HCT116 (cell line): ENCODE results near the gene EIF2S3B. TPM values are rescaled to one million over a fixed set of nuclear protein-coding genes. Genes with fewer than 3 reads are reported as not detected.

Experiments used
- ATAC-seq: fragments of 200-7000 bp; cut with Tn5 transposase; 2 replicates; pipeline ENCODE4 v1.9.1; 2020; ENCODE audit warnings: mild to moderate bottlenecking, moderate library complexity
- BruUV-seq: library from RNA; stranded (reverse); fragments of 400-500 nt; replicated peaks from 2 replicates; lab custom pipeline; 2021; lab: Mats Ljungman, UMichigan
- CTCF ChIA-PET: fragments of 300-600 bp; sonication (Branson Sonifier 250); formaldehyde crosslinking; loops from one replicate; lab custom pipeline; 2021; ENCODE audit warnings: antibody characterized with exemption; lab: Charles Lee
- POLR2A ChIA-PET: fragments of 300-600, 350-600 bp; sonication (Branson Sonifier 250); formaldehyde crosslinking; loops from one replicate; lab custom pipeline; 2021; ENCODE audit warnings: antibody characterized with exemption; lab: Charles Lee
- RAD21 ChIA-PET, 2 experiments: fragments of 300-600 bp; sonication (Branson Sonifier 250); formaldehyde crosslinking; loops; one replicate each; lab custom pipeline; 2023; ENCODE audit warnings: low total read pairs in 2 of 2; ENCODE audit not compliant: uncharacterized antibody in 2 of 2, unreplicated experiment in 2 of 2, low non-redundant PET in 1 of 2; lab: Charles Lee
- DNase-seq: peaks from one replicate; pipeline ENCODE4 v3.0.0-alpha.2; 2010; ENCODE audit warnings: low read depth, low spot score
- H2AFZ ChIP-seq: fragments of 200-600 bp; shearing (Covaris generic), sonication (generic); 2 replicates; pipeline ENCODE4 v1.6.1; 2017; ENCODE audit warnings: low read depth, mixed run types, mixed read lengths, antibody characterized with exemption, low read length; ENCODE audit not compliant: poor library complexity, severe bottlenecking
- H3K27ac ChIP-seq: 2 replicates; pipeline ENCODE4 v1.5.1; 2012; ENCODE audit warnings: low read depth, low read length
- H3K27me3 ChIP-seq: fragments of 200-600 bp; sonication (generic); 2 replicates; pipeline ENCODE4 v1.6.1; 2016; ENCODE audit warnings: mixed run types, low read length, mixed read lengths; ENCODE audit not compliant: insufficient read depth
- H3K36me3 ChIP-seq, 2 experiments: fragments of 200-500 bp in 1 of 2; fragments of 200-600 bp in 1 of 2; sonication (Bioruptor generic) in 1 of 2; sonication (generic) in 1 of 2; 2 replicates each; pipeline versions ENCODE4 v1.5.1 to v1.6.1; 2014 to 2016; ENCODE audit warnings: low read length in 2 of 2, inconsistent platforms in 1 of 2, mixed read lengths in 1 of 2, mixed run types in 1 of 2; ENCODE audit not compliant: insufficient read depth in 2 of 2, control insufficient read depth in 1 of 2
- H3K4me1 ChIP-seq, 2 experiments: fragments of 200-600 bp in 1 of 2; sonication (generic) in 1 of 2; 2 replicates each; pipeline versions ENCODE4 v1.5.1 to v1.6.1; 2012 to 2017; ENCODE audit warnings: low read length in 2 of 2, inconsistent platforms in 1 of 2, mild to moderate bottlenecking in 1 of 2, mixed read lengths in 1 of 2, mixed run types in 1 of 2, moderate library complexity in 1 of 2; ENCODE audit not compliant: insufficient read depth in 2 of 2, control insufficient read depth in 1 of 2
- H3K4me2 ChIP-seq: fragments of 200-600 bp; sonication (generic); 2 replicates; pipeline ENCODE4 v1.6.1; 2017; ENCODE audit warnings: mixed run types, low read length, mixed read lengths
- H3K4me3 ChIP-seq, 2 experiments: fragments of 200-600 bp in 1 of 2; sonication (generic) in 1 of 2; replicated peaks in 1 of 2; 2 replicates each; pipeline ENCODE4 v1.5.1; 2011 to 2016; ENCODE audit warnings: low read length in 2 of 2, control low read depth in 1 of 2, low read depth in 1 of 2, mild to moderate bottlenecking in 1 of 2, mixed read lengths in 1 of 2, mixed run types in 1 of 2
- H3K79me2 ChIP-seq: fragments of 200-600 bp; sonication (generic); 2 replicates; pipeline ENCODE4 v1.6.1; 2017; ENCODE audit warnings: mild to moderate bottlenecking, mixed run types, low read length, moderate library complexity, mixed read lengths; ENCODE audit not compliant: insufficient read depth
- H3K9ac ChIP-seq: fragments of 200-600 bp; sonication (generic); 2 replicates; pipeline ENCODE4 v1.6.1; 2016; ENCODE audit warnings: low read length, mixed read lengths
- H3K9me2 ChIP-seq: fragments of 200-600 bp; sonication (generic), shearing (Covaris generic); 2 replicates; pipeline ENCODE4 v1.6.1; 2017; ENCODE audit warnings: mixed run types, mild to moderate bottlenecking, moderate library complexity; ENCODE audit not compliant: insufficient read depth
- H3K9me3 ChIP-seq, 2 experiments: fragments of 200-500 bp in 1 of 2; fragments of 200-600 bp in 1 of 2; sonication (Bioruptor generic) in 1 of 2; sonication (generic) in 1 of 2; 2 replicates each; pipeline ENCODE4 v1.6.1; 2014 to 2017; ENCODE audit warnings: low read length in 2 of 2, mixed read lengths in 2 of 2, inconsistent platforms in 1 of 2, low read depth in 1 of 2, mild to moderate bottlenecking in 1 of 2, mixed run types in 1 of 2, moderate library complexity in 1 of 2; ENCODE audit not compliant: control insufficient read depth in 1 of 2, insufficient read depth in 1 of 2
- H4K20me1 ChIP-seq: fragments of 200-600 bp; sonication (generic), shearing (Covaris generic); 2 replicates; pipeline ENCODE4 v1.6.1; 2017; ENCODE audit warnings: mixed run types, mild to moderate bottlenecking, moderate library complexity; ENCODE audit not compliant: insufficient read depth
- EGR1 ChIP-seq: IDR thresholded peaks from 2 replicates; pipeline ENCODE4 v1.6.1; 2012; ENCODE audit warnings: low read depth
- POLR2A ChIP-seq: IDR thresholded peaks from 2 replicates; pipeline ENCODE4 v1.7.0; 2011; ENCODE audit warnings: borderline replicate concordance; ENCODE audit not compliant: insufficient read depth, insufficient read length; ENCODE audit errors: extremely low read depth
- RAD21 ChIP-seq: IDR thresholded peaks from 2 replicates; pipeline ENCODE4 v1.6.1; 2012; ENCODE audit warnings: low read depth, mild to moderate bottlenecking
- SIN3A ChIP-seq: IDR thresholded peaks from 2 replicates; pipeline ENCODE4 v1.6.1; 2012; ENCODE audit warnings: low read depth
- SRF ChIP-seq: IDR thresholded peaks from 2 replicates; pipeline ENCODE4 v1.6.1; 2012; ENCODE audit warnings: low read depth
- YY1 ChIP-seq: IDR thresholded peaks from 2 replicates; pipeline ENCODE4 v1.6.1; 2011; ENCODE audit warnings: low read length, low read depth, moderate library complexity, mild to moderate bottlenecking; ENCODE audit not compliant: insufficient replicate concordance; ENCODE audit errors: extremely low read depth
- ZFX ChIP-seq: fragments of 450-650 bp; IDR thresholded peaks from 2 replicates; pipeline ENCODE4 v1.6.1; 2017
- ZNF274 ChIP-seq: fragments of 200-500 bp; sonication (Bioruptor generic); IDR thresholded peaks from 2 replicates; pipeline ENCODE4 v1.6.1; 2014; ENCODE audit warnings: mild to moderate bottlenecking, low read depth, low read length, inconsistent platforms
- intact Hi-C: fragments of 100-400 bp; cut with micrococcal nuclease; formaldehyde crosslinking; loops from 2 replicates; pipeline ENCODE4 v1.10.0; 2022
- total RNA-seq: library from RNA; stranded (reverse); gene quantifications from one replicate; pipeline ENCODE4 v1.2.1, GENCODE V29; 2021; ENCODE audit not compliant: unreplicated experiment
- TF ChIP-seq, protein P1 (sequence below): IDR thresholded peaks from 2 replicates; pipeline ENCODE4 v1.6.1; 2012
- TF ChIP-seq, protein P2 (sequence below): IDR thresholded peaks from 2 replicates; pipeline ENCODE4 v1.6.1; 2011; ENCODE audit warnings: mild to moderate bottlenecking, low read length, moderate library complexity; ENCODE audit not compliant: insufficient replicate concordance; ENCODE audit errors: extremely low read depth
- TF ChIP-seq, protein P3 (sequence below): IDR thresholded peaks from 2 replicates; pipeline ENCODE4 v1.6.1; 2012; ENCODE audit warnings: low read depth

EIF2S3B gene
- total RNA-seq, 1 experiment from 2014 or later, result 1.0 TPM

DNA sequence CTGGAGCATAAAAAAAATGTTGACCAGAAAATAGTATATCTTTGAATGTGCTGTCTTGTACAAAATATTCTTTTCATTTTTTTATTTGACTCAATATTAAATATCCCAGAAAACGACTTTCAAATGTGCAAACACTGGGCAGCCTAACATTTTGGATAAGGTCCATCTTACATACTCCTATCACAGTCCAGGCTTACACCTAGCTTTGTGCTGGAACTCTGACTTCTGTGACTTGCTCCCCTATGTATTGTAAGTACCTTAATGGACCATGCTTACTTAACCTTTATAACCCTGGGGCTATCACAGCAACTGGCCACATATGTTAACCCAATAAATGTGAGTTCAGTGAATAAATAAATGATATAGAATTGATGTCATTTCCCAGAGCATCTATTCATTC is 7.6 kb upstream of the EIF2S3B start:
- H3K27ac ChIP-seq, result no peak overlapping the region

More for the DNA sequence above, 7.6 kb upstream of the EIF2S3B start:
- POLR2A ChIA-PET, result no interaction called here
- no peaks in the 10 kb centered on the region for H3K79me2 ChIP-seq
- ATAC-seq (no peak), DNase-seq (no peak)
- CTCF ChIA-PET, result no interaction called here
- no peaks in the 10 kb centered on the region for H3K4me1 ChIP-seq
- TF ChIP-seq YY1, result no peak
- TF ChIP-seq, protein P1, sequence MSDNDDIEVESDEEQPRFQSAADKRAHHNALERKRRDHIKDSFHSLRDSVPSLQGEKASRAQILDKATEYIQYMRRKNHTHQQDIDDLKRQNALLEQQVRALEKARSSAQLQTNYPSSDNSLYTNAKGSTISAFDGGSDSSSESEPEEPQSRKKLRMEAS, result no peak
- TF ChIP-seq SIN3A, result no peak
- TF ChIP-seq EGR1, result no peak
- TF ChIP-seq ZFX, result no peak
- TF ChIP-seq, protein P2, sequence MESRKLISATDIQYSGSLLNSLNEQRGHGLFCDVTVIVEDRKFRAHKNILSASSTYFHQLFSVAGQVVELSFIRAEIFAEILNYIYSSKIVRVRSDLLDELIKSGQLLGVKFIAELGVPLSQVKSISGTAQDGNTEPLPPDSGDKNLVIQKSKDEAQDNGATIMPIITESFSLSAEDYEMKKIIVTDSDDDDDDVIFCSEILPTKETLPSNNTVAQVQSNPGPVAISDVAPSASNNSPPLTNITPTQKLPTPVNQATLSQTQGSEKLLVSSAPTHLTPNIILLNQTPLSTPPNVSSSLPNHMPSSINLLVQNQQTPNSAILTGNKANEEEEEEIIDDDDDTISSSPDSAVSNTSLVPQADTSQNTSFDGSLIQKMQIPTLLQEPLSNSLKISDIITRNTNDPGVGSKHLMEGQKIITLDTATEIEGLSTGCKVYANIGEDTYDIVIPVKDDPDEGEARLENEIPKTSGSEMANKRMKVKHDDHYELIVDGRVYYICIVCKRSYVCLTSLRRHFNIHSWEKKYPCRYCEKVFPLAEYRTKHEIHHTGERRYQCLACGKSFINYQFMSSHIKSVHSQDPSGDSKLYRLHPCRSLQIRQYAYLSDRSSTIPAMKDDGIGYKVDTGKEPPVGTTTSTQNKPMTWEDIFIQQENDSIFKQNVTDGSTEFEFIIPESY, result no peak
- TF ChIP-seq ZNF274, result no peak
- no peak for TF ChIP-seq SRF
- TF ChIP-seq, protein P3, sequence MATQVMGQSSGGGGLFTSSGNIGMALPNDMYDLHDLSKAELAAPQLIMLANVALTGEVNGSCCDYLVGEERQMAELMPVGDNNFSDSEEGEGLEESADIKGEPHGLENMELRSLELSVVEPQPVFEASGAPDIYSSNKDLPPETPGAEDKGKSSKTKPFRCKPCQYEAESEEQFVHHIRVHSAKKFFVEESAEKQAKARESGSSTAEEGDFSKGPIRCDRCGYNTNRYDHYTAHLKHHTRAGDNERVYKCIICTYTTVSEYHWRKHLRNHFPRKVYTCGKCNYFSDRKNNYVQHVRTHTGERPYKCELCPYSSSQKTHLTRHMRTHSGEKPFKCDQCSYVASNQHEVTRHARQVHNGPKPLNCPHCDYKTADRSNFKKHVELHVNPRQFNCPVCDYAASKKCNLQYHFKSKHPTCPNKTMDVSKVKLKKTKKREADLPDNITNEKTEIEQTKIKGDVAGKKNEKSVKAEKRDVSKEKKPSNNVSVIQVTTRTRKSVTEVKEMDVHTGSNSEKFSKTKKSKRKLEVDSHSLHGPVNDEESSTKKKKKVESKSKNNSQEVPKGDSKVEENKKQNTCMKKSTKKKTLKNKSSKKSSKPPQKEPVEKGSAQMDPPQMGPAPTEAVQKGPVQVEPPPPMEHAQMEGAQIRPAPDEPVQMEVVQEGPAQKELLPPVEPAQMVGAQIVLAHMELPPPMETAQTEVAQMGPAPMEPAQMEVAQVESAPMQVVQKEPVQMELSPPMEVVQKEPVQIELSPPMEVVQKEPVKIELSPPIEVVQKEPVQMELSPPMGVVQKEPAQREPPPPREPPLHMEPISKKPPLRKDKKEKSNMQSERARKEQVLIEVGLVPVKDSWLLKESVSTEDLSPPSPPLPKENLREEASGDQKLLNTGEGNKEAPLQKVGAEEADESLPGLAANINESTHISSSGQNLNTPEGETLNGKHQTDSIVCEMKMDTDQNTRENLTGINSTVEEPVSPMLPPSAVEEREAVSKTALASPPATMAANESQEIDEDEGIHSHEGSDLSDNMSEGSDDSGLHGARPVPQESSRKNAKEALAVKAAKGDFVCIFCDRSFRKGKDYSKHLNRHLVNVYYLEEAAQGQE, result no peak
- TF ChIP-seq RAD21, result no peak
- TF ChIP-seq POLR2A, result no peak
- H3K27me3 ChIP-seq, result no peaks in the 10 kb centered on the region
- 0 out of 4 replicates have a peak, but pooled peaks cover 0 to 3% of the 10 kb centered on the region in 2 experiments for H3K9me3 ChIP-seq
- H3K36me3 ChIP-seq, result no peaks in the 10 kb centered on the region
- BruUV-seq, result no TSS peak
- H3K4me3 ChIP-seq, result no peak overlapping the region
- no peak overlapping the region for H3K4me2 ChIP-seq
- intact Hi-C loops, result no loop called here
- H2AFZ ChIP-seq, result peak overlapping the region; percentile 32
- RAD21 ChIA-PET, result no interaction called here
- no peaks in the 10 kb centered on the region for H4K20me1 ChIP-seq
- no peaks in the 10 kb centered on the region for H3K9me2 ChIP-seq
- H3K9ac ChIP-seq, result no peak overlapping the region
